Fibroblast of pulmonary artery (primary cell): ENCODE measurements around the gene SECISBP2L.

Experiments
- DNase-seq: peaks from one replicate; pipeline ENCODE4 v3.0.0-alpha.2; 2010; ENCODE audit warnings: low read depth
- H3K4me3 ChIP-seq: replicated peaks from 2 replicates; pipeline ENCODE4 v1.5.1; 2011; ENCODE audit warnings: low read depth, mild to moderate bottlenecking, control low read depth, low read length, moderate library complexity
- CTCF ChIP-seq: IDR thresholded peaks from 2 replicates; pipeline ENCODE4 v1.5.1; 2011; ENCODE audit warnings: mild to moderate bottlenecking, control low read depth, low read length, inconsistent platforms; ENCODE audit errors: missing control alignments

The SECISBP2L gene

GRCh38 chr15:48996276-48996675 lies 50.0 kb downstream of the SECISBP2L start:
- no peak for DNase-seq

DNA sequence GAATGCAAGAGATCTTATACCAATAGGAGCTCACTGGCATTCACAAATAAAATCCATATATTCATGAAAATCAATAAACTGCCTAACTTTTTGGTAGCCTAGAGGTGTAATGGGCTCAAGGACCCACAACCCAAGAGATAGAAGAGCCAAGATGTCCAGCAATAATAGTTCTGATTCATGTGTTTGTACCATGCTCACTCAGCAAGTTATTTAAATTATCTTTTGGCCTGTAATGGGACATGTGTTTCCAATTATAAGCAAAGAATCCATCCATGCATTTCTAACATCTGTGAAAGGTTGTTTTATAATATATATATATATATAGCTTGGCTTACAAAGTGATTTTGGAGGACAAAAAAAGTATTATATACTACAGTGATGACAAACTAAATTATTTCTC lies 52.9 kb downstream of the SECISBP2L start:
- TF ChIP-seq CTCF, result no peak
- H3K4me3 ChIP-seq, result no peak overlapping the region
- DNase-seq, result no peak

More at GRCh38 chr15:48996276-48996675, 50.0 kb downstream of the SECISBP2L start:
- no peak for TF ChIP-seq CTCF
- no peak overlapping the region for H3K4me3 ChIP-seq

DNA sequence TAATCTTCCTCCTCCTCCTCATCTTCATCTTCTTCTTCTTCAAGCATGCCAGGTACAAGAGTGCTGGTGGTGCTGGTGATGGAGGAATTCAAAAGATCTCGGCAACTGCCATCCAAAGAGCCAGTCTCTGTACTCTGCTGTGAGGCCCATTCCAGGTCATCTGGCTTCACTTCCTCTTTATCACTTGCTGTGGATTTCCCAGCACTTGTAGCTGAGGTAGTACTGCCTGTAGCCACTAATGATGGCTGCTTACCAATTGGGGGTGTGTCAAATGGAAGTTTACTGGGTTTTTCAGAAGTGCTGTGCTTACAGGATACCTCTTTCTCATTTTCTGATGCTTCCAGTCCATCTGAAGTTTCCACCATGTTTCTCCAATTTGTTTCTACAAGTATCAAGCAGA lies 53.7 kb downstream of the SECISBP2L start:
- TF ChIP-seq CTCF, result no peak
- no peak overlapping the region for H3K4me3 ChIP-seq
- no peak for DNase-seq

DNA sequence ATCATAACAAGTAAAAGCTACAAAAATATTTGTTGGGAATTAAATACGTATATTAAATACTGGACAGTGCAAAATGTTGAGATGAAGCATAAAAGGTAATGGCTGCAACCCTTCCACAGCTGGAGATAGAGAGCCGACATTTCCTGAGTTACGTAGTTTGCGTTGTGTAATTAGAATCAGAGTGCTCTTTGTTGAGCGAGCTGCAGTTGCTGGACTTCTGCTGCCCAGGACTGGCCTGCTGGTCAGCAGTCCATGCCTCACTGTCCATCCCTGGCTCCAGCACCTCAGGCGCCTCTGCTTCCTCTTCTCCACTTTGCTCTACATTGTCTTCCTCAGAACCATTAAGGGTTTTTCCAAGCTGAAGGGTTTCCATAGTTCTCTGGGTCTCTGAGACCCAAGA lies 54.1 kb downstream of the SECISBP2L start:
- no peak overlapping the region for H3K4me3 ChIP-seq
- TF ChIP-seq CTCF, result no peak
- DNase-seq, result no peak

DNA sequence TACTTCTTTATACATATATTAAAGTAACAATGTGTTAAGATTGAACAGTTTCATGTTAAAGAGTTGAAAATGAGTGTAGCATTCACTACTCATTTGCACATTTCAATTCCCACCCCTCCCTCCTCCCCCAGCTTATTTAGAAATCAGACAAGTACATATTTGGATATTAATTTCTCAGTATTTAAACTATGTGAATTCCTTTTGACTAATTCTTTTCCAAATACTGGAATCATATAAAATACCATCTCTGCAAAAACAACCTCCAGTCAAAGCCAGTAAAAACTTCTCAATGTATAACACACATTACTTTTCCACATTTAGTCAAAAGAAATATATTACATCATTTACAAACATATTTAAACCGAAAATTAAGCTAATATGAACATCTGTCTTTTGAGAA lies 57.1 kb downstream of the SECISBP2L start:
- no peak for TF ChIP-seq CTCF
- H3K4me3 ChIP-seq, result no peak overlapping the region
- DNase-seq, result no peak

DNA sequence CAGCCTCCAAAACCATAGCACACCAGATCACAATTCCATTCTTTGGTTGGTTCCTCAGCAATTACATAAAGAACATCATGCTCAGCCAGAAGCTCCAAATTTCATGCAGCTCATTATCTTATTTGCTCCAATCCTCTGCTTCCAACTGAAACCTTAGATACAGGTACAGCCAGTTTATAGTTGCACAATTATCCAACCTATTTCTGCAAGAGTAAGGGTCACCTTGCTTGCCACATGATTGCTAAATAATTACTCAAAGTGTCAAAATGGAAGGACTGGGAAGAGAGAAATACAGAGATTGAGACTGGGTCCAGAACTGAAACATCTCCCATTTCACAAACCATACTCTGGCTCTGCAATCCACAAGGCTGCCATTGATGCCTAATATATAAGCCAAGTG lies 59.1 kb downstream of the SECISBP2L start:
- no peak for DNase-seq
- no peak for TF ChIP-seq CTCF
- no peak overlapping the region for H3K4me3 ChIP-seq

- no peak for TF ChIP-seq CTCF
- H3K4me3 ChIP-seq, result no peak overlapping the region
- DNase-seq, result no peak
Observed at GRCh38 chr15:48986240-48986639, 60.0 kb downstream of the SECISBP2L start.
